Fibroblast of skin of right biceps (primary cell): ENCODE results near the gene TIE1.
"Not testable (repeated sequence)": the region's sequence is repeated elsewhere in the genome, so short reads cannot be mapped to it uniquely, and the experiment has no call there.

ENCODE experiments used
- DNase-seq: peaks from one replicate; pipeline ENCODE4 v3.0.0-alpha.2; 2013

Gene TIE1

GRCh38 chr1:43365678-43366077, 64.9 kb downstream of the TIE1 start:
- DNase-seq: no peak

GRCh38 chr1:43366179-43366578, 65.4 kb downstream of the TIE1 start:
- no peak for DNase-seq

- peak; percentile 49 for DNase-seq
Measured at GRCh38 chr1:43366601-43367025, 65.8 kb downstream of the TIE1 start.

GRCh38 chr1:43367026-43367903, 66.5 kb downstream of the TIE1 start:
- DNase-seq: peak; percentile 75

GRCh38 chr1:43367904-43368645, 67.3 kb downstream of the TIE1 start, which contains the start of gene ELOVL1:
TSS of gene ELOVL1 (minus strand) at chr1:43368011. CDS start at chr1:43365609, 2,402 bp downstream.
- DNase-seq: peak; percentile 91

- peak; percentile 43 for DNase-seq
Measured at GRCh38 chr1:43368646-43369020, 67.9 kb downstream of the TIE1 start.

GRCh38 chr1:43369779-43370178, 69.0 kb downstream of the TIE1 start:
- DNase-seq: not testable (repeated sequence)

GRCh38 chr1:43370564-43370963, 69.8 kb downstream of the TIE1 start:
- no peak for DNase-seq

- no peak for DNase-seq
Measured at GRCh38 chr1:43372172-43372571, 71.4 kb downstream of the TIE1 start.
